Suprapubic skin (tissue), 4 donors: ENCODE data around the gene RGS2.

Experiments used
- EP300 ChIP-seq: sonication (generic); formaldehyde crosslinking; IDR thresholded peaks from one replicate; pipeline ENCODE4 v1.6.1; 2017; ENCODE audit warnings: antibody characterized with exemption
- POLR2A ChIP-seq, 2 donors: fragments of 450-650 bp; IDR thresholded peaks; one replicate each; pipeline ENCODE4 v1.6.1; 2017; ENCODE audit warnings: antibody characterized with exemption in 2 of 2, mild to moderate bottlenecking in 2 of 2, moderate library complexity in 2 of 2
- POLR2AphosphoS5 ChIP-seq, 3 donors: sonication (generic); formaldehyde crosslinking; IDR thresholded peaks; one replicate each; pipeline ENCODE4 v1.6.1; 2017; ENCODE audit warnings: antibody characterized with exemption in 3 of 3
- TF ChIP-seq, protein P1 (sequence below), 2 donors: fragments of 200-600 bp in 1 of 2; fragments of 450-650 bp in 1 of 2; sonication (generic) in 1 of 2; IDR thresholded peaks; one replicate each; pipeline ENCODE4 v1.5.1; 2016 to 2019; ENCODE audit warnings: antibody characterized with exemption in 2 of 2, mild to moderate bottlenecking in 1 of 2, moderate library complexity in 1 of 2

DNA sequence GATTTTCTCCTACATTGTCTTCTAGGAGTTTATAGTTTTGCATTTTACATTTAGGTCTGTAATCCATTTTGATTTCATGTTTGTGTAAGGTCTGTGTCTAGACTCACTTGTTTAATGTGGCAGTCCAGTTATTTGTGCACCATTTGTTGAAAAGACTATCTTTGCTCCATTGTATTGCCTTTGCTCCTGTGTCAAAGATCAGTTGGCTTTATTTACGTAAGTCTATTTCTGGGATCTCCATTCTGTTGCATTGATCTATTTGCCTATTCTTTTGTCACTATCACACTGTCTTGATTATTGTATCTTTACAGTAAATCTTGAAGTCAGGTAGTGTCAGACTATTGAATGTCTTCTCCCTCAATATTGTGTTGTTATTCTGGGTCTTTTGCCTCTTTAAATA lies 49.7 kb upstream of the RGS2 start:
- TF ChIP-seq, protein P1, sequence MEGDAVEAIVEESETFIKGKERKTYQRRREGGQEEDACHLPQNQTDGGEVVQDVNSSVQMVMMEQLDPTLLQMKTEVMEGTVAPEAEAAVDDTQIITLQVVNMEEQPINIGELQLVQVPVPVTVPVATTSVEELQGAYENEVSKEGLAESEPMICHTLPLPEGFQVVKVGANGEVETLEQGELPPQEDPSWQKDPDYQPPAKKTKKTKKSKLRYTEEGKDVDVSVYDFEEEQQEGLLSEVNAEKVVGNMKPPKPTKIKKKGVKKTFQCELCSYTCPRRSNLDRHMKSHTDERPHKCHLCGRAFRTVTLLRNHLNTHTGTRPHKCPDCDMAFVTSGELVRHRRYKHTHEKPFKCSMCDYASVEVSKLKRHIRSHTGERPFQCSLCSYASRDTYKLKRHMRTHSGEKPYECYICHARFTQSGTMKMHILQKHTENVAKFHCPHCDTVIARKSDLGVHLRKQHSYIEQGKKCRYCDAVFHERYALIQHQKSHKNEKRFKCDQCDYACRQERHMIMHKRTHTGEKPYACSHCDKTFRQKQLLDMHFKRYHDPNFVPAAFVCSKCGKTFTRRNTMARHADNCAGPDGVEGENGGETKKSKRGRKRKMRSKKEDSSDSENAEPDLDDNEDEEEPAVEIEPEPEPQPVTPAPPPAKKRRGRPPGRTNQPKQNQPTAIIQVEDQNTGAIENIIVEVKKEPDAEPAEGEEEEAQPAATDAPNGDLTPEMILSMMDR (IDR thresholded peaks at IDR 0.05) = no peak
- TF ChIP-seq POLR2A (IDR thresholded peaks at IDR 0.05) (no peak), POLR2AphosphoS5 (IDR thresholded peaks at IDR 0.05) (no peak), EP300 (no peak)
